HG02759 (cell line): Measurements from ENCODE around the gene DNM2.
A peak's percentile ranks its signal among the peaks of the same experiment; 100 is the strongest.
"Not testable (repeated sequence)": the region's sequence is repeated elsewhere in the genome, so short reads cannot be mapped to it uniquely, and the experiment has no call there.

Source experiments
- ATAC-seq: cut with Tn5 transposase; IDR thresholded peaks from one replicate; pipeline ENCODE4 v1.9.1; 2021; ENCODE audit warnings: mild to moderate bottlenecking, moderate library complexity; ENCODE audit not compliant: unreplicated experiment

DNM2 gene

DNA sequence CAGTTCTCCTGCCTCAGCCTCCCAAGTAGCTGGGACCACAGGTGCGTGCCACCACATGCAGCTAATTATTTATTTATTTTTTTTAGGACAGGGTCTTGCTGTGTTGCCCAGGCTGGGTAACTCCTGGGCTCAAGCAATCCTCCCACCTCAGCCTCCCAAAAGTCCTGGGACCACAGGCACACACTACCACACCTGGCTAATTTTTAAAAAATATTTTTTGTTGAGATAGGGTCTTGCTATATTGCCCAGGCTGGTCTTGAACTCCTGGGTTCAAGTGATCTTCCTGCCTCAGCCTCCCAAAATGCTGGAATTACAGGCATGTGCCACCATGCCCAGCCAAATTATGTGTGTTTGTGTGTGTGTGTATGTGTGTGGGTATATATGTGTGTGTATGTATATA, 139.0 kb downstream of the DNM2 start:
- not testable (repeated sequence) for ATAC-seq

DNA sequence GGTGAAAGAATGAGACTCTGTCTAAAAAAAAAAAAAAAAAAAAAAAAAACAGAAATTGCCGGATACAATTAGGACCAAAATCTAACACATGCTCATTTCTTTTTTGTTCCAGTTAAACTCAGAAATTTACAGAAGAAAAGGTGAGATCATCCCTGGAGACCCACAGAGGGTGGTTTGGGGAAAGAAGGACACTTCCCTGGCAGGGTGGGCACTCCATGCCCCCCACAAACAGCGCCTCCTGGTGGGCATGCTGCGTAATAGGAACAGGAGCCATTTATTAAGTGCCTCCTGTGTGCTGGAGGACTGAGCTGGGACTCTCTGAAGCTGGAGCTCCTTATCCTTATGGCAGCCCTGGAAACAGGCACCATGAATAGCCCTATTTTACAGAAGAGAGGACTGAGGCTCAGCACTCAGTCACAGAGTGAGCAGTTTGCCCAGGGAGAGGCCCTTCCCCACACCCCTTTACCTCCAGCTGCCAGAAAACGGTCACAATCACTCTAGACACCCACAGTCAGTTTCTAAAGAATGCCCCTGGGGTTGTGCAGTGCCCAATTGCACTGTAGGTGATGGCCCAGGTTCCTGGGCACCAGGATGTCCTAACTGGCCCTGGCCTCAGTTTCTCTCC, 140.4 kb downstream of the DNM2 start:
- ATAC-seq = no peak

GRCh38 chr19:10861103-10861651, 143.3 kb downstream of the DNM2 start:
- ATAC-seq = no peak

DNA sequence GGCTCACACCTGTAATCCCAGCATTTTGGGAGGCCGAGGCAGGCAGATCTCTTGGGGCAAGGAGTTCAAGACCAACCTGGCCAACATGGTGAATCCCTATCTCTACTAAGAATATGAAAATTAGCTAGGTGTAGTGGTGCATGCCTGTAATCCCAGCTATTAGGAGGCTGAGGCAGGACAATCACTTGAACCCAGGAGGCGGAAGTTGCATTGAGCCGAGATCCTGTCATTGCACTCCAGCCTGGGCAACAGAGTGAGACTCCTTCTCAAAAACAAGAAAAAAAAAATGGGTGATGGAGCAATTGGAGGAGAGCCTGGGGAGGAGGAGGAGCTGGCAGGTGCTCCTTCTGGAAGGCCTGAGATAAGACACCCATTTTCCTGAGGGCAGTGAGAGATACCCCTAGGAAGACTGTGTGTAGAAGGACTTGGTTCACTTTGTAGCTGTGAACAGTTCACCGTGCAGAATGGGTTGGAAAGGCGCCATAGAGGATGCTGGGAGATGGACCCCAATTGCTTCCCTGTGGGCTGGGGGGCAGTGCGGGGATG, 144.8 kb downstream of the DNM2 start:
- no peak for ATAC-seq

- no peak for ATAC-seq
These were observed 145.3 kb downstream of the DNM2 start for GRCh38 chr19:10863107-10863717.

- no peak for ATAC-seq
These were observed 146.6 kb downstream of the DNM2 start for GRCh38 chr19:10864538-10864899.

- ATAC-seq = no peak
These were observed 148.6 kb downstream of the DNM2 start for GRCh38 chr19:10866495-10866894.

DNA sequence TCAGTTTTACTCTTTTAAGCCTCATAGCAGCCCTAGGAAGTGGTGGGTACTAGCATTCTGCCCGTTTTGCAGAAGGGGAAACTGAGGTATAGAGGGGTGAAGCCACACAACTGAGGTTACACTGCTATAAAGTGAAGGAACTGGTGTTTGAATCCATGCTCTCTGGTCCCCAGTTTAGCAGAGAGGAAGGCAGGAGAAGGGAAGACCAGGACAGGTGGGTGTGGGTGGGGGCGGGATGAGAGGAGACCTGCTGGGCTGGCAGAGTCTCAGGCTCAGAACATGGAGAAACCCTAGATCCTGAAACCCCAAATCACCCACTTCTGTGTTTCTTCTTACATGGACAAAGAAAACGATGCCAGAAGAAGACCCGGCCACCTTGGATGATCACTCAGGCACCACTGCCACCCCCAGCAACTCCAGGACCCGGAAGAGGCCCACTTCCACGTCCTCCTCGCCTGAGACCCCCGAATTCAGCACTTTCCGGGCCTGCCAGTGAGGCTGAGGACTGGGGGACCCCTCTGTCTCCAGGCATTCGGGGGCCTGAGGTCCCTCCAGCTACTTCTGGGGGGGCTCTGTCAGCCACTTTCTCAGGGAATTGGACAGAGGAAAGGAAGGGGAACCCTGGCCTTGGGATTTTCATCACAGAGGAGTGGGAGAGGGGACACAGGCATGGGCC, 151.1 kb downstream of the DNM2 start:
- no peak for ATAC-seq

- not testable (repeated sequence) for ATAC-seq
These were observed 152.0 kb downstream of the DNM2 start for GRCh38 chr19:10869872-10870311.

GRCh38 chr19:10870501-10870954, 152.6 kb downstream of the DNM2 start:
- no peak for ATAC-seq

- ATAC-seq = peak; percentile 76
These were observed 153.2 kb downstream of the DNM2 start, which contains the start of gene CARM1 for GRCh38 chr19:10870955-10871603. Gene CARM1, plus strand, starts transcription at chr19:10871553. Its CDS starts 150 bp downstream, at chr19:10871703.

- ATAC-seq = peak; percentile 19
These were observed 154.0 kb downstream of the DNM2 start for GRCh38 chr19:10871711-10872545.

DNA sequence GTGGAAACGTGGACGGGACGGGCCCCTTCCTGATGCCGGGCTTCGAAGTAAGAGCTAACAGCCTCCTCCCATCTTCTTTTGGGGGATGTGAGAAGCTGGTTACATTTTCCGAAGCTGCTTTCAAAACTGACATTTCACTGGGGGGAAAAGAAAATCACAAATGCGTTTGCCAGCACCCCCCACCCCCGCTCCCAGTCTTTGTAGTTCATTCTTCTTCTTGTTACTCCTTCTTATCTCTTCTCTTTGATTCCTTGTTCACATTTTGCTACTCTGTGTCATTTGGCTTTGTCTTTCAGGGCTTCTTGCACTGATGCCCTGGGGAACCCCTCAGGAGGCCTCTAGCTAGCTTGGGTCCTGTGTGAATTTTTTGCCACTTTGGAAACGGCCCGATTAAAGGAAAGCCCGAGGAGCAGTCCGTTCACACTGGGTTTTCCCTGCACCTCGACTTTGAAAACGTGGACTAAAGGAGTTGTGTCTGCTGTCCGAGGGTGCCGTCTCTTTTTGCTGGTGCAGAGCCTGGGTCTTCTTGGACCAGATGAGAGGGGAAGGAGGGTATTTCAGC, 154.7 kb downstream of the DNM2 start:
- ATAC-seq = no peak

DNA sequence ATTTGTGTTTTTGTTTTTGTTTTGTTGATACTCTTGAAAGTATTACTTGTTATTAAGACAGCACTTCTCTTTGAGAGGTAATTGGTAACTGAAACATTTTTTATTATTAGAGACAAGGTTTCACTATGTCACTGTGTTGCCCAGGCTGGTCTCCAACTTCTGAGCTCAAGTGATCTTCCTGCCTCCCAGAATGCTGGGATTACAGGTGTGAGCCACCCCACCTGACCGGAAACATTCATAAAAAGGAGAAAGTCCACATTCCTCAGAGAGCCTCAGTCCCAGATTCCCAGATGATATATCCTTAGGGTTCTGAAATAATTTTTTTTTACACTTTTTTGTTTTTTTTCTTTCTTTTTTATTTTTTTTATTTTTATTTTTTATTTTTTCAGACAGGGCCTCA, 156.1 kb downstream of the DNM2 start:
- no peak for ATAC-seq

DNA sequence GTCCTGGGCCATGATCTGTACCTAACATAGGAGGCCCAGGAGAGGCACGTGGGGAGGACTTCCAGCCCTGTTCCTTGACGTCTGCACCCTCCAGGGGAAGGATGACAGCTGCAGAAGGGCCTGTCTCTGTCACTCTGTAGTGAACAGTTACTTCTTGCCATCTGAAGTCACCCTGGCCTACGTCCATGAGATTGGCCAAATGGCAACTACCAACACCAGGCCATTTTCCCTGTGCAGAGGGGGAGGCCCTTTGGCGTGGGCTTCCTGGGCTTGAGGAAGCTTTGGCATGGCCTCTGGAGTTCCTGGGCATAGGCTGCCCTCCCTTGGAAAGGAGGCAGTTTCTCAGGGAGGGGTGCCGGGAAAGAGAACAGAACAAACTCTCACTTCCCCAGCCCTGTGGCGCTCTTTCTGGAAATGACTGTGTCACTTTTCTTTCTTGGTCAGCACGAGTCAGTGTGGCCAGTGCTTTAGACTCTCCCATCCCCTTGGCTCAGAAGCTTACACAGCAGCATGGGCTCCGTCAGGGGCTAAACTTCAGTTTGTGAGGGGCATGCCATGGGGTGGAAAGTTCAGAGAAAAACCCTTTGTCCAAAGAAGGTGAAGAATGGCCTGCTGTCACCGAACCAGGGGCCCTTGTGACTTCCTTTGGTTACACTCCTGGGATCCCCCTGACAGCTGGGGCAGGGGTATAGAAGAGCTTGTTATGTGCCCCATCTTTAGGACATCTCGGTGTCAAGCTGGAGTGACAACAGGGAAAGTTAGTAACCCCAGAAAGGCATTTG, 158.8 kb downstream of the DNM2 start:
- ATAC-seq = peak; percentile 58

DNA sequence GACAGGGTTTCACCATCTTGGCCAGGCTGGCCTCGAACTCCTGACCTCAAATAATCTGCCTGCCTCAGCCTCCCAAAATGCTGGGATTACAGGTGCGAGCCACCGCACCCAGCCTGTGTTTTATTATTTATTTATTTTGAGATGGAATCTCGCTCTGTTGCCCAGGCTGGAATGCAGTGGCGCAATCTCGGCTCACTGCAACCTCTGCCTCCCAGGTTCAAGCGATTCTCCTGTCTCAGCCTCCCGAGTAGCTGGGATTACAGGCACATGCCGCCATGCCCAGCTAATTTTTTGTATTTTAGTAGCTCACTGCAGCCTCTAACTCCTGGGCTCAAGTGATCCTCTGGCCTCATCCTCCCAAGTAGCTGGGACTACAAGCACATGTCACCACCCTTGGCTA, 159.7 kb downstream of the DNM2 start:
- not testable (repeated sequence) for ATAC-seq

GRCh38 chr19:10878253-10878652, 160.4 kb downstream of the DNM2 start:
- ATAC-seq = no peak
